ENCODE data around the gene ADAMTS4. TPM values are rescaled to one million over a fixed set of nuclear protein-coding genes. Genes with fewer than 3 reads are reported as not detected.

Gene ADAMTS4
- polyA plus RNA-seq, 2 donors = 0.82 to 1.1 TPM

DNA sequence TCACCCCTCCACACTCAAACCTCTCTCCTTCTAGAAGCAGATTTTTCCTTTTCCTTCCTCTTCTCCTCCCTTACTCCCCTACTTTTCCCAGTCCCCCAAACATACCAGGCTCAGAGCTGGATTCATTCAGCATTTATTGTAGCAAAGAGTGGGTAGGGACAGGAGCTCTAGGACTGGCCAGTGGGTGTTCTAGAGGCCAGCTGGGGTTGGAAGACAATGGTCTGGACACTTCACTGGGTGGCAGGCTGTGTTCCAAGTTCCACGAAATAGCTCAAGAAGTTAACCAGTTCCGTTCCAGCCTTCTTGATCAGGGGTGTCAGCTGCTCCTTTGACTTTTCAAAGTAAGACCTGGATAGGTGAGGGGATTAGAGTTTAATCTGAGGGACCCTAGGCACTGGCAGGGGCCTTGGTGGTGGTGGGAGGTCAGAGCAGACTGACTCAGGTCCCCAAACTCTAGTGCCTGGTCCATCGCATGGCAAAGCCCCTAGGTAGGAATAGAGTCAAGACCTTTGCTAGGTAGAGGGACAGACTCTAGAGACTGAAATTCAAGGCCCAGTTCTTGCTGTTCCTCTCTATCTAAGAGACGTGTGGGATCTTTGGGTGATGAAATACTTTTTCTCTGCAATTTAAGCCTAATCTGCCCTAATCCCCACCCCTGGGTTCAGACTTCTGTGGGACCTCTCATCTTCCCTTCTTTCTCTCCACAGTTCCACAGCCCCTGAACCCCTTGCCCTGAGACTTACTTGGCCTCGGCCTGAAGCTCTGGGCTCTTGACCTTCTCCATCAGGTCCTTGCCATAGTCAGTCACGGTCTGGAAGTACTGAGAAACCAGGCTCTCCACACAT is 23.5 kb upstream of the ADAMTS4 start:
- Histone ChIP-seq H3K4me1 (ENCODE audit: control insufficient read depth in 2 of 2, insufficient read depth in 2 of 2, low read length in 1 of 2) (peaks cover 0 to 8% of the 10 kb centered on the region in 2 donors), H3K4me3 (ENCODE audit: low read depth in 1 of 2, low read length in 2 of 2) (no peak overlapping the region), H3K9me3 (ENCODE audit: control insufficient read depth in 2 of 2, insufficient read depth in 1 of 2, low read depth in 1 of 2, low read length in 1 of 2) (no peaks in the 10 kb centered on the region), H3K36me3 (ENCODE audit: control insufficient read depth in 2 of 2, insufficient read depth in 2 of 2, low read length in 1 of 2) (no peaks in the 10 kb centered on the region), H3K27ac (ENCODE audit: low read depth in 2 of 2, low read length in 1 of 2) (no peak overlapping the region), H3K27me3 (ENCODE audit: control insufficient read depth in 1 of 2, insufficient read depth in 2 of 2, low read length in 2 of 2) (no peaks in the 10 kb centered on the region)
- 80 to 83% methylated on average over 6 of the region's 6 CpGs for WGBS, 2 donors

DNA sequence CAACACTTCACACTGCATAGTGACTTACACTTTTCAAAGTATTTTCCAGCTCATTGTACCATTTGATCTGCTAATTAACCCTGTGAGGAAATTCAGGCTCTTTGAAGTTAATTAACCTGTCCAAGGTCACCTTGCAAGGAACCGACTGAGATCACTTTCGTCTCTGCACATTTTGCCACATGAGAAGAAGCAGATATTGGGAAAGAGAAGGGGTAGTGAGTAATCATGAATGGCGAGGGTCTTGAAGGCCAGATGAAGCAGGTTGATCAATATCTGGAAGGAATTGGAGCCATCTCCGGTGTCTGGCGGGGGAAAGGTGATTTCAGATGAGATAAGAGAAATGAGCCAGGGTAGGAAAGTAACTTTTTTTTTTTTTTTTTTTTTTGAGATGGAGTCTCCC is 21.1 kb upstream of the ADAMTS4 start:
- WGBS, 2 donors = 84 to 85% methylated on average over 5 of the region's 5 CpGs
- Histone ChIP-seq H3K9me3 (ENCODE audit: control insufficient read depth in 2 of 2, insufficient read depth in 1 of 2, low read depth in 1 of 2, low read length in 1 of 2) (no peaks in the 10 kb centered on the region), H3K27me3 (ENCODE audit: control insufficient read depth in 1 of 2, insufficient read depth in 2 of 2, low read length in 2 of 2) (no peaks in the 10 kb centered on the region), H3K27ac (ENCODE audit: low read depth in 2 of 2, low read length in 1 of 2) (no peak overlapping the region), H3K36me3 (ENCODE audit: control insufficient read depth in 2 of 2, insufficient read depth in 2 of 2, low read length in 1 of 2) (peaks cover 0 to 3% of the 10 kb centered on the region in 2 donors), H3K4me3 (ENCODE audit: low read depth in 1 of 2, low read length in 2 of 2) (no peak overlapping the region), H3K4me1 (ENCODE audit: control insufficient read depth in 2 of 2, insufficient read depth in 2 of 2, low read length in 1 of 2) (no peaks in the 10 kb centered on the region)

DNA sequence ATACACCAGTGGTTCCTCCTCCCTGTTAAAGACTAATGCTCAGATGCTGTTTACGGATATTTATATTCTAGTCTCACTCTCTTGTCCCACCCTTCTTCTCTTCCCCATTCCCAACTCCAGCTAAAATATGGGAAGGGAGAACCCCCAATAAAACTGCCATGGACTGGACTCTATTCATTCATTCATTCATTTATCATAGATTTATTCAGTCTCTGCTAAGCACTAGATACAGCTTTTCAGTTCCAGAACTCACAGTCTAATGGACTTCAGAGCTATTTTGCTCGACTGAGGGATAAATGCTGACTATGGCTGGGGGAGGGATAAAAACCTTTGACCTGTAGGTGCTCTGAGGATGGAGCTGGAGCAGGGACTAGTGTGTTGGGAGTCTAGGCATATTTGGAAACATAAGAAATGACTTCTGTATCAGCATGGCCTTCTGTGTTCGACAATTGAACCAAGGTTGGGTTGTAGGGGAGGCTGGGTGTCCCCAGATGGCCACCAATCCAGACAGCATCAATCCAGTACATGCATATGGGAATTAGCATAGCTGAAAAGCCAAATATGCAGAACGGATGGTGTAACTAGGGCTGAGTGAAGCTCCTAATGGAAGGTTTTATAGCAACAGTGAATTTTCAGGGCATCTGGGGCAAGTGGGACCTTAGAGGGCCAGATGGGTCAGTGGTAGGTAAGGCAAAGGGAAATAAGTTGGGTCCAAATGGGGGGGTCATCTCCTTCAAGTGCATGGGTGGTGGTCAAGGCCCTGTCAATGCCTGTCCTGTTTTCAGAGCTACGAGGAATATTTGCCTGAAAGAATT is 20.4 kb upstream of the ADAMTS4 start:
- 87 to 90% methylated on average over 5 of the region's 5 CpGs for WGBS, 2 donors
- peaks cover 0 to 6% of the 10 kb centered on the region in 2 donors for H3K36me3 ChIP-seq (ENCODE audit: control insufficient read depth in 2 of 2, insufficient read depth in 2 of 2, low read length in 1 of 2)
- no peaks in the 10 kb centered on the region for H3K27me3 ChIP-seq (ENCODE audit: control insufficient read depth in 1 of 2, insufficient read depth in 2 of 2, low read length in 2 of 2)
- H3K4me1 ChIP-seq (ENCODE audit: control insufficient read depth in 2 of 2, insufficient read depth in 2 of 2, low read length in 1 of 2) = no peaks in the 10 kb centered on the region
- H3K4me3 ChIP-seq (ENCODE audit: low read depth in 1 of 2, low read length in 2 of 2) = no peak overlapping the region
- no peak overlapping the region for H3K27ac ChIP-seq (ENCODE audit: low read depth in 2 of 2, low read length in 1 of 2)
- no peaks in the 10 kb centered on the region for H3K9me3 ChIP-seq (ENCODE audit: control insufficient read depth in 2 of 2, insufficient read depth in 1 of 2, low read depth in 1 of 2, low read length in 1 of 2)

- H3K4me1 ChIP-seq (ENCODE audit: control insufficient read depth in 2 of 2, insufficient read depth in 2 of 2, low read length in 1 of 2) = no peaks in the 10 kb centered on the region
- H3K27me3 ChIP-seq (ENCODE audit: control insufficient read depth in 1 of 2, insufficient read depth in 2 of 2, low read length in 2 of 2) = no peaks in the 10 kb centered on the region
- H3K27ac ChIP-seq (ENCODE audit: low read depth in 2 of 2, low read length in 1 of 2) = no peak overlapping the region
- peaks cover 6 to 14% of the 10 kb centered on the region in 2 donors for H3K36me3 ChIP-seq (ENCODE audit: control insufficient read depth in 2 of 2, insufficient read depth in 2 of 2, low read length in 1 of 2)
- no peaks in the 10 kb centered on the region for H3K9me3 ChIP-seq (ENCODE audit: control insufficient read depth in 2 of 2, insufficient read depth in 1 of 2, low read depth in 1 of 2, low read length in 1 of 2)
- H3K4me3 ChIP-seq (ENCODE audit: low read depth in 1 of 2, low read length in 2 of 2) = no peak overlapping the region
- WGBS, 2 donors = 68 to 70% methylated on average over 8 of the region's 8 CpGs
These were observed 19.6 kb upstream of the ADAMTS4 start for GRCh38 chr1:161218301-161219077.

- no peak overlapping the region for H3K27ac ChIP-seq (ENCODE audit: low read depth in 2 of 2, low read length in 1 of 2)
- H3K4me1 ChIP-seq (ENCODE audit: control insufficient read depth in 2 of 2, insufficient read depth in 2 of 2, low read length in 1 of 2) = no peaks in the 10 kb centered on the region
- H3K27me3 ChIP-seq (ENCODE audit: control insufficient read depth in 1 of 2, insufficient read depth in 2 of 2, low read length in 2 of 2) = no peaks in the 10 kb centered on the region
- H3K36me3 ChIP-seq (ENCODE audit: control insufficient read depth in 2 of 2, insufficient read depth in 2 of 2, low read length in 1 of 2) = peaks cover 8 to 18% of the 10 kb centered on the region in 2 donors
- WGBS, 2 donors = 67 to 70% methylated on average over 6 of the region's 6 CpGs
- H3K4me3 ChIP-seq (ENCODE audit: low read depth in 1 of 2, low read length in 2 of 2) = no peak overlapping the region
- no peaks in the 10 kb centered on the region for H3K9me3 ChIP-seq (ENCODE audit: control insufficient read depth in 2 of 2, insufficient read depth in 1 of 2, low read depth in 1 of 2, low read length in 1 of 2)
These were observed 19.0 kb upstream of the ADAMTS4 start for GRCh38 chr1:161217831-161218230.

GRCh38 chr1:161216945-161217712 is 18.3 kb upstream of the ADAMTS4 start:
- no peaks in the 10 kb centered on the region for H3K4me1 ChIP-seq (ENCODE audit: control insufficient read depth in 2 of 2, insufficient read depth in 2 of 2, low read length in 1 of 2)
- H3K9me3 ChIP-seq (ENCODE audit: control insufficient read depth in 2 of 2, insufficient read depth in 1 of 2, low read depth in 1 of 2, low read length in 1 of 2) = no peaks in the 10 kb centered on the region
- H3K4me3 ChIP-seq (ENCODE audit: low read depth in 1 of 2, low read length in 2 of 2) = no peak overlapping the region
- H3K27ac ChIP-seq (ENCODE audit: low read depth in 2 of 2, low read length in 1 of 2) = peak overlapping the region in 1 of 2 donors; percentile 43
- no peaks in the 10 kb centered on the region for H3K27me3 ChIP-seq (ENCODE audit: control insufficient read depth in 1 of 2, insufficient read depth in 2 of 2, low read length in 2 of 2)
- H3K36me3 ChIP-seq (ENCODE audit: control insufficient read depth in 2 of 2, insufficient read depth in 2 of 2, low read length in 1 of 2) = peaks cover 8 to 22% of the 10 kb centered on the region in 2 donors
- WGBS, 2 donors = 58 to 68% methylated on average over 7 of the region's 7 CpGs

DNA sequence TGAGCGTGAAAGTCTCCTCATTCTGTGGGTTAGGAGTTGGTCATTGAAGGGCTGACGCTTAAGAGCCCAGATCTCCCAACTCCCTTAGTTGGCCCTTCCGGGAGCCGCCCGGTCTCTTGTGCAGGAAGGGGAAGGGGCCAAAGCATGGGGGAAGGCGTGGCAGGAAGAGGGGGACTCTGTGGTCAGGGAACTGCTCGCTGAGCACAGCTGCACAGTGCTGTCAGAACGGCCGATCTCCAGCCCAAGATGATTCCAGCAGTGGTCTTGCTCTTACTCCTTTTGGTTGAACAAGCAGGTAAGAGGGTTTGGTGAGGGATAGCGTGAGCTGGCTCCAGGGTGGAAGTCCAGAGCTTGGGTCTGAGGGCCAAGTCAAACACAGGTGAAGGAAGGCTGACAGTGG is 16.2 kb upstream of the ADAMTS4 start, which contains the start of gene FCER1G:
Gene FCER1G, plus strand, starts transcription at position 220 of the 400 bp plus-strand sequence. Its CDS starts 27 bp downstream, at position 247.
- no peaks in the 10 kb centered on the region for H3K27me3 ChIP-seq (ENCODE audit: control insufficient read depth in 1 of 2, insufficient read depth in 2 of 2, low read length in 2 of 2)
- WGBS, 2 donors = 76 to 78% methylated on average over 10 of the region's 10 CpGs
- no peaks in the 10 kb centered on the region for H3K4me1 ChIP-seq (ENCODE audit: control insufficient read depth in 2 of 2, insufficient read depth in 2 of 2, low read length in 1 of 2)
- H3K9me3 ChIP-seq (ENCODE audit: control insufficient read depth in 2 of 2, insufficient read depth in 1 of 2, low read depth in 1 of 2, low read length in 1 of 2) = no peaks in the 10 kb centered on the region
- peaks cover 8 to 32% of the 10 kb centered on the region in 2 donors for H3K36me3 ChIP-seq (ENCODE audit: control insufficient read depth in 2 of 2, insufficient read depth in 2 of 2, low read length in 1 of 2)
- no peak within 1 kb of the TSS for H3K27ac ChIP-seq (ENCODE audit: low read depth in 2 of 2, low read length in 1 of 2)
- no peak within 1 kb of the TSS for H3K4me3 ChIP-seq (ENCODE audit: low read depth in 1 of 2, low read length in 2 of 2)

DNA sequence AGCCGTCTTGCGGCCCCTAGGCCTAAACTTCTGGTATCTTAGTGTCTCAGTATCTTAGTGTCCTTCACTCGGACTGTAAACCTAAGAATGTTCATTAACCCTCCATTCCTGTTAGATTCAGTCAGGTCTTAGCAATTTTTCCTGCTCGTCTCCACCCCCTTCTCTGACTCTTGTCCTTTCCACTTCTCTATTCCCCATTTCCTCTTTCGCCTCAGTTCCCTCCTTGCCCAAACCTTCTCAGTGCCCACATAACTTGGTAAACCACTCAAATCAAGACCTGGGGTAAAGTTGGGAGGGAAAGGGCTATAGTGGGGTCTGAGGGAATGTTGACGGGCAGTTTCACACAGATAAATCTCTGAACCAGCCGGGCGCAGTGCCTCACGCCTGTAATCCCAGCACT is 15.5 kb upstream of the ADAMTS4 start:
- peaks cover 13 to 32% of the 10 kb centered on the region in 2 donors for H3K36me3 ChIP-seq (ENCODE audit: control insufficient read depth in 2 of 2, insufficient read depth in 2 of 2, low read length in 1 of 2)
- H3K9me3 ChIP-seq (ENCODE audit: control insufficient read depth in 2 of 2, insufficient read depth in 1 of 2, low read depth in 1 of 2, low read length in 1 of 2) = no peaks in the 10 kb centered on the region
- 90 to 91% methylated on average over 9 of the region's 9 CpGs for WGBS, 2 donors
- no peak overlapping the region for H3K27ac ChIP-seq (ENCODE audit: low read depth in 2 of 2, low read length in 1 of 2)
- no peaks in the 10 kb centered on the region for H3K4me1 ChIP-seq (ENCODE audit: control insufficient read depth in 2 of 2, insufficient read depth in 2 of 2, low read length in 1 of 2)
- H3K4me3 ChIP-seq (ENCODE audit: low read depth in 1 of 2, low read length in 2 of 2) = no peak overlapping the region
- no peaks in the 10 kb centered on the region for H3K27me3 ChIP-seq (ENCODE audit: control insufficient read depth in 1 of 2, insufficient read depth in 2 of 2, low read length in 2 of 2)
